Stimulated activated naive CD8-positive, alpha-beta T cell treated with anti-CD3 and anti-CD28 coated beads, Interleukin-15, Interleukin-2, amounts not matched to agents 100 U/mL and 50 U/mL, for 24 hours (primary cell): Measurements from ENCODE around the gene SLMAP.

ENCODE experiments used
- ATAC-seq: fragments of 150-1000 bp; cut with Tn5 transposase; one replicate; pipeline ENCODE4 v1.10.0; 2021
- DNase-seq: peaks from one replicate; pipeline ENCODE4 v3.0.0; 2021

The SLMAP gene

DNA sequence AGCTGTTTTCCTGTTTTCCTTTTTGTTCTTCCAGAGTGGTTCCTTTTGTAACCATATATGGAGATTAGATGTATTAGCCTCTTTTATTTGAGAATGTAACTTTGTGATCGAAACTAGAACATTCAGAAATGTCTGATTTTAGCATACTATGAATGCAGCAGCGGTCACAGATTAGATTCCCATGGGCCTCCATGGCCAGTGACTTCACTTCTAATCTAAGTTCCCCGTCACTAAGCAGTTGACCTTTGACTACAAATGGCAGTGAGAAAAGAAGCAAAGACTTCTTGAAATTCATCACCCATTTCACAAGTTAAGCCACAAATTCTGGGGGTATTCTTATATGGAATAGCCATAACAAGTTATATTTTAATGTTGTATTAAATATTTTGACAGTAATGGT is 137.6 kb downstream of the SLMAP start:
- ATAC-seq: no peak
- no peak for DNase-seq

DNA sequence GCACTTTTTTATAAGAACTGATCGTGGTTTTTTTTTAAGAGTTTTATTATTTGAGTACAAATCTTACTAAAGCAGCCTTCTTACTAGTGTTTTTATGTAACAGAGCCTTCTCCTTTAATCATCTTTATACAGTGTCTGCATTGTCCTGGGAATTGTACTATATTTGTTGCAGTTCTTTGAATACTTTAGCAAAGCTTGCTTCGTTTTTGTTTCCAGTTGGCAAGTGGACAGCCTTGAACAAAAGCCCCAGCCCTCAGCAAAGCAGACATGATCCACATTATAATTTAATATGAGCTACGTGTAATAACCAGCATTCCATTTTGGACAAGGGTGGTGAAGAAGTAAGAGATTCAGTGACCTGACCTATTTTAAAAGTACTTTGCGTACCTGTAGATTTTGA is 139.9 kb downstream of the SLMAP start:
- ATAC-seq: no peak
- DNase-seq: no peak

GRCh38 chr3:57896691-57897090 is 140.6 kb downstream of the SLMAP start:
- ATAC-seq: no peak
- DNase-seq: no peak

- ATAC-seq (no peak), DNase-seq (no peak)
These were observed 144.7 kb downstream of the SLMAP start for GRCh38 chr3:57900786-57901185.

DNA sequence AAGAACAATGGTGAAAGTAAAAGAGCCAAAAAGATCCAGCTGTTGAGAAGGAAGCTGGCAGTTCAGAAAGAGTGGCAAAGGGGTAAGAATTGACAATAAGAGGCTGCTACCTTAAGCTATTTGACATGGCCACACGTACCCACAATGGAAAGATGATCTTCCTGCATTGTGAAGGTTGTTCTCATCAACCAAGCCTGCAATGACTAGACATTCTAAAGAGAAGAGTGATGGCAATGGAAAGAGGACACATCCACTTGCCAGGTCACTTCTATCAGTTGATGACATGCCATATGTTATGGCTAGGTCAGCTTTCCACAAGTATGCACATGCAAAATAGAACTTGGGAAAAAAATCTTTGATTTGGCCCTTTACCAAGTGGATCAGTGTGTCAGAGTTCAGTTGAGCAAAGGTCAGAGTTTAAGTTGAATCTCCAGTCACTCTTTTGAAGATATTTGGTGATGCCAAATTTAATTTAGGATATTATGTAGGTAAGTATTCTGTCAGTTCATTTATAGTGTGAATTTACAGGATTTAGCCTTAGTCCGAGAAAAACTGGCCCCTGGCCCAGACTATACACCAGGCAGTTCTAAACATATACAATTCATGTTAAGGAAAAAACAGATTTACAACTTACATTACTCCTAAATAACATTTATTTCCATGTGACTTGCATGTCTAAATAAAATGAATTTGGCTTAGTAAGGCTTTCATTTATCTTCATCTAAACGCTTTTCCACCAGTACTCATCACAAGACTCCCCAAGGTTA is 147.2 kb downstream of the SLMAP start:
- ATAC-seq (no peak), DNase-seq (no peak)

DNA sequence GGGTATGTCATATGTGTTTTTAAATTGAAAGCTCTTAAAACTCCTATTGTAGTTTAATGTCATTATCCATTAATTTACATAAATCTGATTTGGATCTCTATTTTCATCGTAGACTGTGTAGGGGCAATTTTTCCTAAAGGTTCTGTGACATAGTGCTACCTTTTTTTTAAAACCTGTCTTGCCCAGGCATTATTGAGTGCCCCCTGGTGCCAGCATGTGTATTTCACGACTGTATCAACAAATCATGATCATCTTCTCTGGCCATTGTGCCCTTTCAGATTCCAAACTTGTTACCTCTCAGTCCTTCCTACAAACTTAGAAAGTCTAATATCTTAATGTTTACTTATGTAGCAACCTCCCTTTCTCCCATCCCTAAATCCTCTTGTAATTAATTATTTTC is 154.9 kb downstream of the SLMAP start:
- peak; percentile 10 for DNase-seq
- ATAC-seq: no peak

DNA sequence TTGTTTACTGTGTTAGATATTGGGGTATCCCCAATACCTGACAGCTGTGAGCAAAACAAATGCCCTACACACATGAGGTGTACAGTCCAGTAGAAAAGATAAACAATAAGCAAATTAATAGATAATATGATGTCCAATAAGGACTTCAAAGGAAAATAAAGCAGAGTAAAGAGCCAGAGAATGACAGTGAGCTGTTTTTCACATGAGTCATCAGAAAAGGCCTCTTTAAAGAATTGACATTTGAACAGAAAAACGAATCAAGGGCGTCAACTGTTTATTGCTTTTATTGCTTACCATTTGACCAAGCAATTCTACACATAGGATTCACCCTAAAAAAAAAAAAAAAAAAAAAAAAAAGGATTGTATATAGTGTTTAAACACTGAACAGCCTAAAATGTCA is 155.5 kb downstream of the SLMAP start:
- no peak for ATAC-seq
- DNase-seq: no peak

- no peak for DNase-seq
- ATAC-seq: no peak
These were observed 161.5 kb downstream of the SLMAP start for GRCh38 chr3:57917601-57918000.

DNA sequence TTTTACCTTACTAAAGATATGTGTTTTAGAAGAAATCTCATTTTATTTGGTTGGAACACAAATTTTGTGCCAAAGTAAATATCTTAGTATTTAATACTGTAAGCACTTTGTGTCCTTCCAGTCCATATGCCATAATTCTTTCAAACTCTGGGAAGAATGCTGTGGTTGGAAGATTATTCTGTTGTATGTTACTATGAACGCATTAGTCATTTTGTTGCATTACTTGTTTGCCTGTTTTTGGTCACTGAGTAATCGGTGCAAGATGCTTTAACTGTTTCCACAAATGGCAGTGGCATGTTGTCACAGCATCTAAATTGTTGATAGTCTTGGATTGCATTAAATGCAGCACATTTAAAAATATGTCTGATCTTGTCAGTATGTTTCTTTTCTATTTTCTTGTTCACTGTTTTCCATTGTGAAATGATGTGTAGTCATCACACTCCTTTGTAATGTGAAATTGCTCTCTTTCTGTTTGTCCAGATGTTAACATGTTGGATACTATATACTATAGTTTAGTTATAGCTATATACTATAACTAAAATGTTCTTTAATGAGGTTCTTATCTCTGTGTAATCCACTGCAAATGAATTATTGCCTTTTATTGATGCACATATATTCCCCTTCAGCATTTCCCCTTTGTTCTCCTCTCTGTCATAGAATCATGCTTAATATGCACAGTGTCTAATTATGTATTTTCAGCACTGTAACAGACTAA is 162.2 kb downstream of the SLMAP start:
- no peak for DNase-seq
- ATAC-seq: no peak

- no peak for DNase-seq
- no peak for ATAC-seq
These were observed 163.9 kb downstream of the SLMAP start for GRCh38 chr3:57919987-57920386.

- ATAC-seq (no peak), DNase-seq (no peak)
These were observed 167.0 kb downstream of the SLMAP start for GRCh38 chr3:57923101-57923500.

- ATAC-seq: no peak
- no peak for DNase-seq
These were observed 167.6 kb downstream of the SLMAP start for GRCh38 chr3:57923752-57924151.

DNA sequence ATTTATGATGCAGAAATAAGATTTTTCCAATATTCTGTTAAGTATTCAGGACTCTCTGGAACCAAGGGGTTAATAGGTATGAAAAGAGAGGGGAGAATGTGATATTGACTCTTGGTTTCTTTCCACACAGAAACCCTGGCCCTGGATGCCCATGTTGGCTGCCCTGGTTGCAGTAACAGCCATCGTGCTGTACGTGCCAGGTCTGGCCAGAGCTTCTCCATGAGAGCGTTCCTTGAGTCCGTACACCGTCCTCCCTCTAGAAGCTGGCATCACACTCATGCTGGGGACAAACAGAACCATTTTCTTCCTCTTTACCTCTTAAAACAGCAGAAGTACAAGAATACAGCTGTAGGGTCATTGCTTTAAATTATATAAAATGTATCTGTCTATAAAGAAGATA is 171.1 kb downstream of the SLMAP start:
- ATAC-seq (no peak), DNase-seq (no peak)

DNA sequence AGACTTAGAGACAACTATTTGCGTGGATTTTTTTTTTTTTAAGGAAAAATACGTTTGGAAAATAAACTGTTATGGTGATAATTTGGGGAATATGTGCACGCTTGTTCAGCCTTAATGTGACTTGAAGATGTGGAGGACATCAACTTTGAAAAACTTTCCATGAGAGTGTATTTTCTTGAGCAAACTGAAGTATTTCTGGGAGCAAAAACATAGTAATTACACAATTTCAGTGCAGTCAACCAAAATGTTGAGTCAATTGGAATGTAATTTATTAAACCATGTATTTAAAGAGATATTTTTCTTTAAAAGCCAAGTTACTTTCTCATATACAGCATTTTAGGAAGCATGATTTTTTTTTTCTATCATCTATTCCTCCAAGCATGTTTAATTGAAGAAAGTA is 171.8 kb downstream of the SLMAP start:
- ATAC-seq (no peak), DNase-seq (no peak)

DNA sequence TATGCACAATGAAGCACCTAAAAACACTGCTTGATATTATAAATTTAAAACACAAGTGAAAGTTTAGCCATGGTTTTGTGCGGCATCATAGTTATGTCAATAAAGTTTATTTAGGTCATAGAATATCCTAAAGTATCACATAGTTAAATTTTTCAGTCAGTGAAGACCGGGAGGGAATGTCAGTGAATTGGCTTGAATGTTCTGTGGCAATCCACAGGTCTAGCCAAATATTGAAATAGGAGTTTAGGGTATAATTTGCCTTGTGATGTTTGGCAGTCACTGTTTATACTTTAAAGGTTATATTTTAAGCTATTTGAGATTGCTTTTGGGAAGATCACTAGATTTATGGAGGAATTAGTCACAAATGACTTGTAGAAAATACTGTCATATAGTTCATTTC is 172.4 kb downstream of the SLMAP start:
- ATAC-seq: no peak
- DNase-seq: no peak

GRCh38 chr3:57929988-57930387 is 173.9 kb downstream of the SLMAP start:
- no peak for DNase-seq
- ATAC-seq: no peak

DNA sequence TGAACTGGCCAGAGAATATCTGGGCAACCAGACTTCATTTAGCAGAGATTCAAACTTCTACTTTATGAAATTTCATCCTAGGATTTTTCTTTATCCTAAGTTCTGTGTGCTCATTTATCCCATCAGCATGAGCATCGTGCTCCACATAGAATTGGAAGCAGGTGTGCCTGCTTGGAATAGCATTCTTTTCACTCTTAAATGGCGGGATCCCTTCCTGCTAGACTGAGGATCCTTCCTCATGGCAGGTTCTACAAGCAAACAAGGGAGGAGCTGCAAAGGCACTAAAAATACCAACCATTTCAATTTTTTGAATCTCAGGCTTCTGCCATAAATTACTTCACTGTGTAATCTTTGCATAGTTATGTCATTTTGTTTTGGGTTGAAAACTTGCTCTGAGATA is 177.5 kb downstream of the SLMAP start:
- ATAC-seq: no peak
- DNase-seq: no peak

GRCh38 chr3:57934373-57934772 is 178.3 kb downstream of the SLMAP start:
- ATAC-seq (no peak), DNase-seq (no peak)

- no peak for ATAC-seq
- DNase-seq: no peak
These were observed 179.4 kb downstream of the SLMAP start for GRCh38 chr3:57935539-57935938.

GRCh38 chr3:57937092-57937491 is 181.0 kb downstream of the SLMAP start:
- DNase-seq (no peak), ATAC-seq (no peak)

DNA sequence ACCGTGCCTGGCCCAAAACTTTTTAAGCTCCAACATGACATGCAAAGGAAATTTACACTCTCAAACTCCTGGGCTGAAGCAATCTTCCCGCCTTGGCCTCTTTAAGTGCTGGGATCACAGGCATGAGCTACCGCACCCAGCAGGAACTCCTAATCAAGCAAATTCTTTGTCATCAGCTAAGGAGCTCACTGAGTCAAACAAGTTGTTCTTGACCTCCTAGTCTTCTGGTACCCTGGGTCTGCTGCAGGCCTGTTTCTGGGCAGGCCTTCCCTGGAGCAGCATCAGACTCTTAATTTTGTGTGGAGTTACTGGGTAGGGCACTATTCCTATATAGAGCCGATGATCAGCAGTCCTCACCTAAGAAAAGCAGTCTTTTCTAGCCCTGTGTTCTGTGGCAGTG is 183.7 kb downstream of the SLMAP start:
- ATAC-seq: no peak

DNA sequence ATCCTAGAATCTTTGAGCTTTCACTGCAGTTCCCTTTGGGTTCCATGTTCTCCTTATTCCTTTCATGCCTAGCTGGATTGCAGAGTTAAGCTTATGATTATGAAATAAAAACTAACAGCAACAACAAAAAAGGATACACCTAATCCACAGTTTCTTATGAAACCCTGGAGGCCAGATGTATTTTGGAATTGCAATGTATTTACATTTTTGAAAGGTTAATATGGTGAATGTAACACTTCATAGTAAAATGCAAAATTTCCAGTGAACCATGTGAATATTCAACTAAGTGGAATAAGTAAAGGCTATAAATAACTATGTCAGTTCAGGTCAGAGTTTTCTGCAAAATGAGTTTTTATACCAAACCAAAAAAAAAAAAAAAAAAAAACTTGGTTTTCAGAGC is 186.3 kb downstream of the SLMAP start:
- DNase-seq: no peak
- no peak for ATAC-seq

More for the DNA sequence above, 183.7 kb downstream of the SLMAP start:
- DNase-seq: no peak

GRCh38 chr3:57942872-57943283 is 186.8 kb downstream of the SLMAP start:
- DNase-seq: no peak

More at GRCh38 chr3:57942872-57943283, 186.8 kb downstream of the SLMAP start:
- ATAC-seq: no peak
